ENCODE measurements around the gene DPPA4.

DPPA4 gene

DNA sequence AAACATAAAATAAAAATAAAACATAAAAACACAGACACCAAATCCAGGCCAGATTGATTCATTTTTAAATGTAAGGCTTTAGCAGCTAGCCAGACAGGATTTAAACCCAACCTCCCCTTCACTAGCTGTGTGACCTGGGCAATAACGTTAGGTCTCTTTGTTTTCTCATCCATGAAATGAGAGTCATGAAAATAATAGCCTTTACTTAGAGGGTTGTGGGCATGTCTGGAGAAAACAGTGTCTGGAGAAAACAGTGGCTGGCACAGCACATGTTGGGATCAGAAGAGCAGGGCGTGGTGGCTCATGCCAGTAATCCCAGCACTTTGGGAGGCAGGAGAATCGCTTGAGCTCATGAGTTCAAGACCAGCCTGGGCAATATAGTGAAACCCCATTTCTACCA is 1.9 kb upstream of the DPPA4 start:
- H3K4me3 ChIP-seq (ENCODE audit: low read length): no peak overlapping the region
- TF ChIP-seq, protein P1, sequence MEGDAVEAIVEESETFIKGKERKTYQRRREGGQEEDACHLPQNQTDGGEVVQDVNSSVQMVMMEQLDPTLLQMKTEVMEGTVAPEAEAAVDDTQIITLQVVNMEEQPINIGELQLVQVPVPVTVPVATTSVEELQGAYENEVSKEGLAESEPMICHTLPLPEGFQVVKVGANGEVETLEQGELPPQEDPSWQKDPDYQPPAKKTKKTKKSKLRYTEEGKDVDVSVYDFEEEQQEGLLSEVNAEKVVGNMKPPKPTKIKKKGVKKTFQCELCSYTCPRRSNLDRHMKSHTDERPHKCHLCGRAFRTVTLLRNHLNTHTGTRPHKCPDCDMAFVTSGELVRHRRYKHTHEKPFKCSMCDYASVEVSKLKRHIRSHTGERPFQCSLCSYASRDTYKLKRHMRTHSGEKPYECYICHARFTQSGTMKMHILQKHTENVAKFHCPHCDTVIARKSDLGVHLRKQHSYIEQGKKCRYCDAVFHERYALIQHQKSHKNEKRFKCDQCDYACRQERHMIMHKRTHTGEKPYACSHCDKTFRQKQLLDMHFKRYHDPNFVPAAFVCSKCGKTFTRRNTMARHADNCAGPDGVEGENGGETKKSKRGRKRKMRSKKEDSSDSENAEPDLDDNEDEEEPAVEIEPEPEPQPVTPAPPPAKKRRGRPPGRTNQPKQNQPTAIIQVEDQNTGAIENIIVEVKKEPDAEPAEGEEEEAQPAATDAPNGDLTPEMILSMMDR (conservative IDR thresholded peaks at IDR 0.05; ENCODE audit: low read depth, low read length): no peak
- DNase-seq (ENCODE audit: low read depth): peak; percentile 40

DNA sequence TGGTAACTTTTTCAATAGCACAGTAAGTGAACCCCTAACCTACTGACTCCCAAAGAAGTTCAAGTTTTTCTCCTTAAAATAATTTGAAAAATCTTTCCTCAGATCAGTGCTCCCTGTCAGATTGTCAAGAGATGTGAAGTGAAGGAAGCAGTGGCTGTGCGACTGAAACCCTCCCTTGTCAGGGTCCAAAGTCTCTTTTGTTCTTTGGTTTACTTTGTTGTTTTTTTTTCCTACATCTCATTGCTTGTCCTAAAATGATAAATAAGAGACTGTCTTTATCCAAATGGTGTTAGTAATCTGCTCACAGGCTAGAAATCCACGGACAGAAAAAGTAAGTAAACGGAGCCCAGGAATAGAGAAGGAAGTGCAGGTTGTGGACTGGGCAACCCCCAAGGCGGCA is 976 bp upstream of the DPPA4 start:
- no peak overlapping the region for H3K4me3 ChIP-seq (ENCODE audit: low read length)
- DNase-seq (ENCODE audit: low read depth): no peak
- TF ChIP-seq, protein P1 (conservative IDR thresholded peaks at IDR 0.05; ENCODE audit: low read depth, low read length): no peak

DNA sequence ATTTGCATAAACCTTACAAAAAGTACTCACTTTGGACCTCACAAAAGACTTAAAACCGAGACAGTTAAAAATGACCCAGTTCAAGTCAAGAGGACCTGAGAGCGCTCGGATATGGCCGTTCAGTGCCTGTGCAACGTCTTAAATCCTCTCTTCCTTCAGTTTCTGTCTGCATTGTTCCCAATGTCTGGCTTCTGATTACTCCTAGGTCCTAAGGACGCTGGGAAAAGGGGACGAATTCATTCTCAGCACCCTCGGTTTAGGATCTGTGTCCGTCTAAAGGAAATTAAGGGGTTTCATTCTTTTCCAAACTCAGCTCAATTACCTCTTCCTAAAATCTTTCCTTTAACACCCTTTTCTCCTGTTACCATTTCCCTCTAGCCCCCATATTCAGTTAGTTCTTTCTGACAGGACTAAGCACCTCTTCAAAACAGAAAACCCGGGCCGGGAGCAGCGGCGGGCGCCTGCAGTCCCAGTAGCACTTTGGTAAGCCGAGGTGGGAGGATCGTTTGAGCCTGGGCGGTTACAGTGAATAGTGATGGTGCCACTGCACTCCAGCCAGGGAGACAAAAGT is 970 bp downstream of the DPPA4 start:
- H3K4me3 ChIP-seq (ENCODE audit: low read length): peak overlapping the region; percentile 47
- no peak for DNase-seq (ENCODE audit: low read depth)
- TF ChIP-seq, protein P1 (conservative IDR thresholded peaks at IDR 0.05; ENCODE audit: low read depth, low read length): no peak

DNA sequence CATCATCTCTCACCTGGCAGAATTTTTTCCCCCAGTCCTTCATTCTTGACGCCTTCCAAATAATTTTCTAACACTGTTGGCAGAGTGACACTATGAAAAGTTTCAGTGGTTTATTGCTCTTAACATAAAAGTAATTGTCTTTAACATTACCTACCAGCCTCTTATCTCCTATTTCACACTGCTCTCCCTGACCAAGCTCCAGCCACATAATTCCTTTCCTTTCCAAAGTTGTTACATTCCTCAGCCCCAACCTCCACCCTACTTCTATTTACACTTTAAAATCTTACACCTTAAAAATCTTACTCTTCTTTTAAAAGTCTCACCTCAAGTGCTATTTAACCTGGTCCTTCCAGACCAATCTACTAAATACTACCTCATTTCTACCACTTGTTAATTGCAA is 2.8 kb downstream of the DPPA4 start:
- TF ChIP-seq, protein P1 (conservative IDR thresholded peaks at IDR 0.05; ENCODE audit: low read depth, low read length): no peak
- DNase-seq (ENCODE audit: low read depth): no peak
- H3K4me3 ChIP-seq (ENCODE audit: low read length): no peak overlapping the region

DNA sequence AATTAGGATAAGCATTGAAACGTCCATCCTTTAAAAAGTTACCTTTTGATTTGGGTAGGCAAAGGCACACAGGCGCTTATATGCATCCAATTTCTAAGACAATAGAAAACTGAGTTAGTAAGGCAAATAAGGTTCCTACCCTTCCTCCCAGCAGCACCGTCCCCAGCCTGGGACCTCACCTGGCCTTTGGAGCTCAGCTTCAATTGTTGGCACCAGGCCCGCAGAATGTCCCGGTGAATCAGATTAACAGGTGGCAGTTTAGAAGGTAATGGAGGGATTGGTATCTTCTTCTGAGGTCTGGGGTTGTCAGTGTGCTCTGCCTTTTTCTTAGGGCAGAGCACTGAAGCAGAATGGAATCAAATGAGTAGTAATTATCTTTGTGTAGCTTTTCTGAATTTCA is 5.7 kb downstream of the DPPA4 start:
- no peak overlapping the region for H3K4me3 ChIP-seq (ENCODE audit: low read length)
- TF ChIP-seq, protein P1 (conservative IDR thresholded peaks at IDR 0.05; ENCODE audit: low read depth, low read length): no peak
- no peak for DNase-seq (ENCODE audit: low read depth)

DNA sequence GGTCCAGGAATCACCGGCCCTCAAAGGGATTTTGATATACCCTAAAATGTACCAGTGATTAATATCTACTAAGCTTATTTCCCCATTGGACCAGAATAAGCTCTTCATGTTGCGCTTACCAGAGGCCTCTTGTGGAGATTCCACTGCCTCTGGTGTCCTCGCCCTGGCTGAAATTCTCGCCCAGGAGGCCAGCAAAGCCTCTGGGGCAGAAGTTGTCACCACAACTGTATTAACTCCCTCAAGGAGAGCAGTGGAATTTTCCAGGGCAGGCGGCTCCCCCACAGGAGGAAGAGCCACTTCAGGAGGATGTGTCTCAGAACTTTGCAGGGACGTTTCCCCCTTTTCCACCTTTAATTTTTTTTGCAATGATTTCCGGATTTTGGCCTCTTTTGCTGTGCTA is 6.9 kb downstream of the DPPA4 start:
- no peak overlapping the region for H3K4me3 ChIP-seq (ENCODE audit: low read length)
- DNase-seq (ENCODE audit: low read depth): no peak
- TF ChIP-seq, protein P1 (conservative IDR thresholded peaks at IDR 0.05; ENCODE audit: low read depth, low read length): no peak

DNA sequence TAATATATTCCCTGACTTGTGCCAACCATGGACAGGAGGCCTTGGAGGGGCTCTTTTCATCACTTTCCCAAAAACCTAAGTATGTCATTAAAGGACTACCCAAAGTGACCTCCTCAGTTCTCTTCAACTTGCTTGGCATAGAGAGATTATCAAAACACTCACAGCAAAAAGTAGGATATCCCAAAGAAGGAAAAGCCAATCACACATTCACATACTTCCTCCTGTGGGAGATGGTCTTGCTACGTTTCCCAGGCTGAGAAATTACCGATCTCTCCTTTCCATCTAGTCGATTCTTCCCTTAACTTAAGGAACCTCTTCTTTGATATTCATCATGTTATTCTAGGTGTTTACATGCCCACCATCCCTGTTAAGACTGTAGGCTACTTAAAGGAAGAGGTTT is 9.1 kb downstream of the DPPA4 start:
- no peak overlapping the region for H3K4me3 ChIP-seq (ENCODE audit: low read length)
- no peak for DNase-seq (ENCODE audit: low read depth)
- TF ChIP-seq, protein P1 (conservative IDR thresholded peaks at IDR 0.05; ENCODE audit: low read depth, low read length): no peak

All from retinal pigment epithelial cell (primary cell).